Measurements from ENCODE around the gene RABGEF1.

- TF ChIP-seq CTCF (IDR thresholded peaks at IDR 0.05) = no peak
- TF ChIP-seq POLR2A (IDR thresholded peaks at IDR 0.05) = no peak
Observed at GRCh38 chr7:66693331-66693730, 47.2 kb upstream of the RABGEF1 start.

Data from testis (tissue), 2 donors.